ENCODE results near the gene CPSF3. TPM values are rescaled to one million over a fixed set of nuclear protein-coding genes. Genes with fewer than 3 reads are reported as not detected.

The CPSF3 gene
- total RNA-seq, 1 donor from 2014 or later = 40.3 TPM

DNA sequence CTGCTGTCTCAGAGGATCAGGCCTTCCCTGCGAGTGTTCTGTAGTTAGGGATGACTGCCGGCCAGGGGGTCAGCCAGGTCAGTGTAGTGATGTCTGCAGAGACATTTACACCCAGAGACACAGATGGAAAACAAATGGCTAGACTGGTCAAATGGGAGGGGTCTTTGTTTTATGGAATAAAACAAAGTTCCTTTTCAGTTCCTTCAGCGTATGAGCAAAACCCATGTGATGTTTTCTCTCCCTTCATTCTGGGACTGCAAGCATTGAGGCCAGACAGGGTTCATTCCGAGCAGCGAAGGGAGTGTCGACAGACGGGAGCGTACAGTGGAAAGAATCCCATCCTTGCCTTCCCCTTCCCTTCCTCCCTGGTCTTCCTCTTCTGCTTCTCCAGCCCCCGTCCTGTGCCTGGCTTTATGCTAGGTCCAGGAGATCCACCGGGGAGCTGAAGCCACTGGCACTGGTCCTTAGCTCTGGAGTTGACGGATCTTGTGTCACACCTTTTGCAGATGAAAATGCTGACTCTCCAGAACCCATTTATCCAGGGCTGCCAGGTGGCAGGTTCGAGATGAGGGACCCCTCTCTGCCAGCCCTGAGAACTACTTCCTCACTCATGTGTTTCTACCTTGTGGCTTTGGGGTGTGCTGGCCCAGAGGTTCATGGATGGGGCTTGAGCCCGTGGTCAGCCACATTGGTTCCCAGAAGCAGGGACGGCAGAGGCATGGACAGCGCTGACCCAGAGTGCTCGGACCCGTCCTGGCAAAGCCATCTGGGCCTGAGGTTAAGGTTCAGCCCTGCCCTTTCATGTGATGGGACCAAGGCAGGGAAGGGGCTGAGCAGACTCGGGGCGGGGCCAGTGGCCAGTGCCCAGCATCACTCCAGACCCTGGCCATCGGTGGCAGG, 24.3 kb upstream of the CPSF3 start:
- H3K27ac Mint-ChIP-seq (ENCODE audit: unreplicated experiment) = no peak overlapping the region
- H3K36me3 Mint-ChIP-seq (ENCODE audit: low read depth, unreplicated experiment) = peaks cover 16% of the 10 kb centered on the region
- Histone ChIP-seq H3K36me3 (ENCODE audit: insufficient read depth, low read length) (peaks cover 24% of the 10 kb centered on the region), H3K4me2 (ENCODE audit: low read length) (no peak overlapping the region), H3K79me2 (ENCODE audit: insufficient read depth, low read length) (no peaks in the 10 kb centered on the region), H2AFZ (ENCODE audit: low read depth, low read length) (no peak overlapping the region), H3K9ac (ENCODE audit: low read length) (no peak overlapping the region), H3K9me3 (ENCODE audit: insufficient read depth, low read depth, low read length) (no peaks in the 10 kb centered on the region), H3K4me1 (ENCODE audit: insufficient read depth, low read length) (no peaks in the 10 kb centered on the region), H3K27ac (ENCODE audit: low read depth, low read length) (no peak overlapping the region), H4K20me1 (ENCODE audit: insufficient read depth, low read length) (no peaks in the 10 kb centered on the region), H3K4me3 (ENCODE audit: insufficient read depth, low read depth, low read length) (no peak overlapping the region), H3K27me3 (ENCODE audit: insufficient read depth, low read length) (no peaks in the 10 kb centered on the region)
- no peak overlapping the region for H3K4me3 Mint-ChIP-seq (ENCODE audit: unreplicated experiment)
- H3K4me1 Mint-ChIP-seq (ENCODE audit: low read depth, unreplicated experiment) = peaks cover 3% of the 10 kb centered on the region
- H3K27me3 Mint-ChIP-seq (ENCODE audit: low read depth, unreplicated experiment) = no peaks in the 10 kb centered on the region
- FAIRE-seq (no peak), DNase-seq (ENCODE audit: low read depth) (no peak)
- H3K9me3 Mint-ChIP-seq (ENCODE audit: unreplicated experiment) = no peaks in the 10 kb centered on the region
- TF ChIP-seq, protein P1, sequence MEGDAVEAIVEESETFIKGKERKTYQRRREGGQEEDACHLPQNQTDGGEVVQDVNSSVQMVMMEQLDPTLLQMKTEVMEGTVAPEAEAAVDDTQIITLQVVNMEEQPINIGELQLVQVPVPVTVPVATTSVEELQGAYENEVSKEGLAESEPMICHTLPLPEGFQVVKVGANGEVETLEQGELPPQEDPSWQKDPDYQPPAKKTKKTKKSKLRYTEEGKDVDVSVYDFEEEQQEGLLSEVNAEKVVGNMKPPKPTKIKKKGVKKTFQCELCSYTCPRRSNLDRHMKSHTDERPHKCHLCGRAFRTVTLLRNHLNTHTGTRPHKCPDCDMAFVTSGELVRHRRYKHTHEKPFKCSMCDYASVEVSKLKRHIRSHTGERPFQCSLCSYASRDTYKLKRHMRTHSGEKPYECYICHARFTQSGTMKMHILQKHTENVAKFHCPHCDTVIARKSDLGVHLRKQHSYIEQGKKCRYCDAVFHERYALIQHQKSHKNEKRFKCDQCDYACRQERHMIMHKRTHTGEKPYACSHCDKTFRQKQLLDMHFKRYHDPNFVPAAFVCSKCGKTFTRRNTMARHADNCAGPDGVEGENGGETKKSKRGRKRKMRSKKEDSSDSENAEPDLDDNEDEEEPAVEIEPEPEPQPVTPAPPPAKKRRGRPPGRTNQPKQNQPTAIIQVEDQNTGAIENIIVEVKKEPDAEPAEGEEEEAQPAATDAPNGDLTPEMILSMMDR (IDR thresholded peaks at IDR 0.05; ENCODE audit: insufficient read depth, low read depth, low read length) = no peak
- no peak for TF ChIP-seq EZH2 (IDR thresholded peaks at IDR 0.05; ENCODE audit: insufficient read depth, low read length)

DNA sequence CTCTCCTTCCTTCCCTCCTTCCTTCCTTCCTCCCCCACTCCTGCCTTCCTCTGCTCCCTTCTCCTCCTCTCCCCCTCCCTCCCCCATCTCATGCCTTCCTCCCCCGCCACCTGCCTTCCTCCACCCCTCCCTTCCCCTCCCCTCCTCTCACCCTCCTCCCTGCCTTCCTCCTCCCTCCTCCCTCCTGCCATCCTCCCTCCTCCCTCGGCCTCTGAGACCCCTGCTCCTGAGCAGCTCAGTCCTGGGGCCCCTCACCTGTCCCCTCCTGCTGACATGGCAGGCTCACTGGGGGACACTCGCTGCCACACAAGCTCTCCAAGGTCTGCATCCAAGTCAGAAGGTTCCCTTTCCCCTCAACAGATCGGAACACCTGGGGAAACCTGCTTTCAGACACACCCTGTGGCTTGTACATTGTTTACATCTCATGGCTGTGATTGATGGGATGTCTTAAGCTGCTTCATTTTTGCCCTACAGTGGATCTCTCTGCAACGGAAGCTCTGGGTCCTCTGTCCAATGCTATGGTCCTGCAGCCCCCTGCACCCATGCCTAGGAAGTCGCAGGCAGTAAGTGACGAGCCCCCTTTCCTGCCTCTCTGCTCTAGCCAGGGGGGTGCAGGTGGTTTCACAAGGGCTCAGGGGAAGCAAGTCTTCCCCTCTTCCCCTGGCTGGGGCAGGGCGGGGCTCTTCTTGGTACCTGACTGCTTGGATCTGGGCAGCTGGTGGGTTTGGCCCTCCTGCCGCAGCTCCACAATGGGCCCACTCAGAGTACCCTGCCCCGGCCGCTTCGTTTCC, 23.0 kb upstream of the CPSF3 start:
- TF ChIP-seq, protein P1 (IDR thresholded peaks at IDR 0.05; ENCODE audit: insufficient read depth, low read depth, low read length) = no peak
- TF ChIP-seq EZH2 (IDR thresholded peaks at IDR 0.05; ENCODE audit: insufficient read depth, low read length) = no peak
- no peaks in the 10 kb centered on the region for H4K20me1 ChIP-seq (ENCODE audit: insufficient read depth, low read length)
- H3K27me3 ChIP-seq (ENCODE audit: insufficient read depth, low read length) = no peaks in the 10 kb centered on the region
- H3K9me3 ChIP-seq (ENCODE audit: insufficient read depth, low read depth, low read length) = no peaks in the 10 kb centered on the region
- H3K36me3 ChIP-seq (ENCODE audit: insufficient read depth, low read length) = peaks cover 18% of the 10 kb centered on the region
- no peaks in the 10 kb centered on the region for H3K79me2 ChIP-seq (ENCODE audit: insufficient read depth, low read length)
- no peak overlapping the region for H2AFZ ChIP-seq (ENCODE audit: low read depth, low read length)
- peaks cover 12% of the 10 kb centered on the region for H3K36me3 Mint-ChIP-seq (ENCODE audit: low read depth, unreplicated experiment)
- H3K4me1 Mint-ChIP-seq (ENCODE audit: low read depth, unreplicated experiment) = peaks cover 3% of the 10 kb centered on the region
- no peak overlapping the region for H3K9ac ChIP-seq (ENCODE audit: low read length)
- H3K4me2 ChIP-seq (ENCODE audit: low read length) = no peak overlapping the region
- no peak overlapping the region for H3K27ac Mint-ChIP-seq (ENCODE audit: unreplicated experiment)
- FAIRE-seq = no peak
- H3K27ac ChIP-seq (ENCODE audit: low read depth, low read length) = no peak overlapping the region
- H3K27me3 Mint-ChIP-seq (ENCODE audit: low read depth, unreplicated experiment) = no peaks in the 10 kb centered on the region
- H3K4me3 Mint-ChIP-seq (ENCODE audit: unreplicated experiment) = no peak overlapping the region
- H3K4me3 ChIP-seq (ENCODE audit: insufficient read depth, low read depth, low read length) = no peak overlapping the region
- H3K9me3 Mint-ChIP-seq (ENCODE audit: unreplicated experiment) = no peaks in the 10 kb centered on the region
- no peak for DNase-seq (ENCODE audit: low read depth)
- H3K4me1 ChIP-seq (ENCODE audit: insufficient read depth, low read length) = no peaks in the 10 kb centered on the region

Data from astrocyte (in vitro differentiated cells and primary cell).